ENCODE data around the gene PREPL. TPM values are rescaled to one million over a fixed set of nuclear protein-coding genes. Genes with fewer than 3 reads are reported as not detected.

The PREPL gene
- total and polyA plus RNA-seq, 10 of the 15 experiments (the other 5 are each of a cell fraction or from before 2014, with no cell fraction given): 9.2 to 43.0 (median 20.4) TPM

DNA sequence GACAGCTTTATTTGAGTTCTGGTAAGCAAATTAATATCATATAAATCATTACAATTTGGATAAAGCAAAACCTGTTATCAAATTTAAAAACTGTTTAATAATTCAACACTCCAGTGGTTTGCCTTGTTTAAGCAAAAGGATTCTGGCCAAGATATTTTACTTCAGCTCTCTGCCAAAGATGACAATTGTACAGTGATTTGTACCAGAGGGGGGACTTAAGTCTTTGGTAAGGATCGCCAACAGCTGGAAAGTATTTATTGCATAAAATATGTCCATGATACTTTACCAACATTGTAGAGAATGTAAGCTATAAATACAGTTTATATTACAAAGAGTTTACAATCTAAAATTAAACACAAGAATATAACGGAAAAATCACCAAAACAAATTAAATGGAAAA lies 13.8 kb downstream of the PREPL start (continued):
- TF ChIP-seq PRDM15 (CRISPR knock-in tag; IDR thresholded peaks at IDR 0.05) (no peak), POLR2AphosphoS5 (IDR thresholded peaks at IDR 0.05; ENCODE audit: low read length) (no peak), SMAD1 (IDR thresholded peaks at IDR 0.05; ENCODE audit: low read depth, partially characterized antibody) (no peak), POLR2AphosphoS2 (IDR thresholded peaks at IDR 0.05; ENCODE audit: low read depth, low read length) (no peak)
- TF ChIP-seq, protein P1, sequence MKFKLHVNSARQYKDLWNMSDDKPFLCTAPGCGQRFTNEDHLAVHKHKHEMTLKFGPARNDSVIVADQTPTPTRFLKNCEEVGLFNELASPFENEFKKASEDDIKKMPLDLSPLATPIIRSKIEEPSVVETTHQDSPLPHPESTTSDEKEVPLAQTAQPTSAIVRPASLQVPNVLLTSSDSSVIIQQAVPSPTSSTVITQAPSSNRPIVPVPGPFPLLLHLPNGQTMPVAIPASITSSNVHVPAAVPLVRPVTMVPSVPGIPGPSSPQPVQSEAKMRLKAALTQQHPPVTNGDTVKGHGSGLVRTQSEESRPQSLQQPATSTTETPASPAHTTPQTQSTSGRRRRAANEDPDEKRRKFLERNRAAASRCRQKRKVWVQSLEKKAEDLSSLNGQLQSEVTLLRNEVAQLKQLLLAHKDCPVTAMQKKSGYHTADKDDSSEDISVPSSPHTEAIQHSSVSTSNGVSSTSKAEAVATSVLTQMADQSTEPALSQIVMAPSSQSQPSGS (IDR thresholded peaks at IDR 0.05; ENCODE audit: low read length): no peak
- TF ChIP-seq, protein P2, sequence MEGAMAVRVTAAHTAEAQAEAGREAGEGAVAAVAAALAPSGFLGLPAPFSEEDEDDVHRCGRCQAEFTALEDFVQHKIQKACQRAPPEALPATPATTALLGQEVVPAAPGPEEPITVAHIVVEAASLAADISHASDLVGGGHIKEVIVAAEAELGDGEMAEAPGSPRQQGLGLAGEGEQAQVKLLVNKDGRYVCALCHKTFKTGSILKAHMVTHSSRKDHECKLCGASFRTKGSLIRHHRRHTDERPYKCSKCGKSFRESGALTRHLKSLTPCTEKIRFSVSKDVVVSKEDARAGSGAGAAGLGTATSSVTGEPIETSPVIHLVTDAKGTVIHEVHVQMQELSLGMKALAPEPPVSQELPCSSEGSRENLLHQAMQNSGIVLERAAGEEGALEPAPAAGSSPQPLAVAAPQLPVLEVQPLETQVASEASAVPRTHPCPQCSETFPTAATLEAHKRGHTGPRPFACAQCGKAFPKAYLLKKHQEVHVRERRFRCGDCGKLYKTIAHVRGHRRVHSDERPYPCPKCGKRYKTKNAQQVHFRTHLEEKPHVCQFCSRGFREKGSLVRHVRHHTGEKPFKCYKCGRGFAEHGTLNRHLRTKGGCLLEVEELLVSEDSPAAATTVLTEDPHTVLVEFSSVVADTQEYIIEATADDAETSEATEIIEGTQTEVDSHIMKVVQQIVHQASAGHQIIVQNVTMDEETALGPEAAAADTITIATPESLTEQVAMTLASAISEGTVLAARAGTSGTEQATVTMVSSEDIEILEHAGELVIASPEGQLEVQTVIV (IDR thresholded peaks at IDR 0.05; ENCODE audit: borderline replicate concordance, partially characterized antibody): no peak
